Motor neuron (in vitro differentiated cells): ENCODE data around the gene NINL. TPM values are rescaled to one million over a fixed set of nuclear protein-coding genes. Genes with fewer than 3 reads are reported as not detected.
A peak's percentile ranks its signal among the peaks of the same experiment; 100 is the strongest.

Experiments
- ATAC-seq, 8 experiments: fragments of 200-7000 bp; cut with Tn5 transposase; replicated peaks in 6 of 8; 2 replicates each; pipeline ENCODE4 v1.8.0; 2021; ENCODE audit warnings: mild to moderate bottlenecking in 8 of 8, moderate library complexity in 8 of 8
- H3K27ac ChIP-seq, 2 donors: fragments of 250-450 bp; sonication (Bioruptor Pico); 2 replicates each; pipeline ENCODE4 v1.9.0; 2021; ENCODE audit warnings: antibody characterized with exemption in 2 of 2, mild to moderate bottlenecking in 2 of 2, moderate library complexity in 1 of 2
- H3K4me1 ChIP-seq, 2 donors: fragments of 250-450 bp; sonication (Bioruptor Pico); replicated peaks in 1 of 2; 2 replicates each; pipeline ENCODE4 v1.6.1; 2021; ENCODE audit warnings: antibody characterized with exemption in 2 of 2, mild to moderate bottlenecking in 2 of 2, moderate library complexity in 1 of 2
- H3K4me3 ChIP-seq, 5 donors: fragments of 250-450 bp; sonication (Bioruptor Pico); 2 replicates each; pipeline ENCODE4 v1.9.0; 2021; ENCODE audit warnings: antibody characterized with exemption in 5 of 5, mild to moderate bottlenecking in 5 of 5, moderate library complexity in 4 of 5
- WGBS, 10 experiments: fragments of 450-650 bp; shearing (Covaris generic); methylation state at CpG; one replicate each; pipeline ENCODE4 v1.0.0; 2022; 5-methylcytosine and 5-hydroxymethylcytosine counted together
- in situ Hi-C, 9 experiments: fragments of 400-800 bp; cut with MboI; loops; one replicate each; pipeline ENCODE4 v1.15.0; 2021; ENCODE audit warnings: low sequenced_read_pairs in 9 of 9, low pct_unique_long_range_greater_than_20kb in 2 of 9; ENCODE audit not compliant: unreplicated experiment in 9 of 9
- total RNA-seq, 8 experiments: library from RNA; unstranded; fragments of 300-600 nt; gene quantifications; 2 replicates each; pipeline versions ENCODE4 v1.2.3 to v1.2.4, GENCODE V29; 2022

The NINL gene
- total RNA-seq, 8 experiments from 2014 or later: 15.0 to 57.5 (median 18.9) TPM

DNA sequence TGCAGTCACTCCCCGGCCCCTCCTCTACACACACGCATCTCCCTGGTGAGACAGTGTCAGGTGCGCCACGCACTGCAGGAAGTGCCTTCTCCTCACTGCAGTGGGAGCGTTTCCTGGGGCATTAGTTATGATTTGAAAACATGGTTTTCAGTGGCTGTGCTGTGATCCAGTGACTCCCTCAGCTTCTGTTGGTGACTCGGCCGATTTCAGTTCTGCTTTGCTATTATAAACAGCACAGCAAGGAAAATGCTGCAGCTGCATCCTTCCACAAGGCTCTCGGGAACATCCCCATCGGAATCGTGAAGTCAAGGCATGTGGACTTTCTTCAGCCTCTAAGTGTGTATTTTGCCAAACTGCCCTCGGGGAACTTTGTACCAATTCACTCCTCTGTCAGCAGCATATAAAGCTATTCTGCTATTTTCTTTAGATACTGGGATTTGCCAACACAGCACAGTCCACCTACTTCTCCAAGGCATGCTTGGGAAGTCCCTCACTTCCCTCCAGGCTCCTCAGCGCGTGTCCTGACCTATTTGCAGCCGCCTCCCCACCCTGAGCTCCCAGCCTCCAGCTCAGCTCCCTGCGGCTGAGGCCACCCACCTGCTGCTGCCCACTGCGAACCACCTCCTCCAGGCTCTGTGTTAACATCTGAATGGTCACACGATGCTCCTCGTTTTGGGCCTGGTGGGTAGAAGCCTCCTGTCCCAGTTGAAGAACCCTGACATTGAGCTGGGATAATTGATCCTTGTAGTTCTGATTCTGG is 123.4 kb downstream of the NINL start:
- ATAC-seq: no peak
- WGBS, 10 experiments: 75 to 96% (median 85%) methylated on average over 4 to 15 of the region's 18 CpGs; no CpG with 5 or more reads in 2 of the 10 experiments

DNA sequence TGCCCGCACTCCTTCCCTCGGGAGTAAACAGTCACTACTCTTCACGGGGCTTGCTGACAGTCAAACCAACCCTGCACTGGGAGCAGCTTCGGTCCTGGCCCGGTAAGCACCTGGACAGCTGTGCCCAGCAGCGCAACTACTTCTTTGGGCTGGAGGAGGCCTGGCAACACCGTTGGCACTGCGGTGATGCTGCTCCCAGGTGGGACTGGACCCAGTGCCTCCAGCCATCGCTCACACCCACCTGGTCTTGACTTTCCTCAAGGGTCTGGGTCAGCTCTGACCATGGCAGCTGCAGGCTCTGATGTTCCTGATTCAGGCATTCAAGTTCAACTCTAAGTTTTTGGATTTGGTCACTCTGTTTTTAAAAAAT is 124.1 kb downstream of the NINL start:
- Histone ChIP-seq H3K27ac (no peak overlapping the region), H3K4me1 (no peaks in the 10 kb centered on the region), H3K4me3 (no peak overlapping the region)
- no peak for ATAC-seq
- in situ Hi-C loops: no loop called here
- WGBS, 10 experiments: 33 to 100% (median 86%) methylated on average over 1 to 4 of the region's 9 CpGs; no CpG with 5 or more reads in 4 of the 10 experiments

More for the DNA sequence above, 123.4 kb downstream of the NINL start:
- in situ Hi-C loops: no loop called here
- no peak overlapping the region for H3K4me3 ChIP-seq
- H3K27ac ChIP-seq: no peak overlapping the region
- no peaks in the 10 kb centered on the region for H3K4me1 ChIP-seq

DNA sequence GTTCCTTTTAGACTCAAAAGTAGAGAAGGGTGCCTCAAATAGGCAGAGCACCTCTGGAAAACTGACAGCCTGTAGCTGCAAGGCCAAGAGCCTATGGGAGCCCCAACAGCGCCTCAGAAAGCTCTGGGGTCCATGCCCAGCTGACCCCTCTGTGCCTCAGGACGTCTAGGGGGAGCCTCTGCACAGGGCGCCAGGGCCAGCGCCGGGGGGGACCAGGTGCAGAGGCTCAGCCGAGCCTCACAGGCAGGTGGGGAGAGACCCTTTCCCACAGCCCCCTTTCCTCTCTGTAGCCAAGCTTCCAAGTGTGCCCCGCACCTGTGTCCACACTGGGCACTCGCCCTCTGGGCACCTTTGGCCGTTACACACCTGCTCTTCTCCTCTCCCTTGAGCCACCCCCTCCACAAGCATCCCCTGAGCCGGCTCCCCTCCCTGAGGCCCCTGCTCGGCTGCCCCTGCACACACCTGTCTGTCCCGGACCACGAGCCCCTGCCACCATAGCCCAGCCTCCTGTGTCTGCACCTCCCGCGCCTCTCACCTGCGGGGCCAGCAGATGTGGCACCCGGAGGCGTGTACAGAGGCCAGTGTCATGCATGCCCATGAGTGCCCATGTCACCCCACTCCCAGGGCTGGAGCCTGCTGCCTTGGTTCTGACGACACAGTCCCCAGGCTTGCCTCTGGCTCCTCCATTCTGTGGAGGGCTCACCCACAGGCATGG is 124.6 kb downstream of the NINL start:
- Histone ChIP-seq H3K27ac (no peak overlapping the region), H3K4me3 (no peak overlapping the region), H3K4me1 (no peaks in the 10 kb centered on the region)
- in situ Hi-C loops: no loop called here
- no CpG with 5 or more reads among the region's 19 CpGs for WGBS, 10 experiments
- no peak for ATAC-seq

DNA sequence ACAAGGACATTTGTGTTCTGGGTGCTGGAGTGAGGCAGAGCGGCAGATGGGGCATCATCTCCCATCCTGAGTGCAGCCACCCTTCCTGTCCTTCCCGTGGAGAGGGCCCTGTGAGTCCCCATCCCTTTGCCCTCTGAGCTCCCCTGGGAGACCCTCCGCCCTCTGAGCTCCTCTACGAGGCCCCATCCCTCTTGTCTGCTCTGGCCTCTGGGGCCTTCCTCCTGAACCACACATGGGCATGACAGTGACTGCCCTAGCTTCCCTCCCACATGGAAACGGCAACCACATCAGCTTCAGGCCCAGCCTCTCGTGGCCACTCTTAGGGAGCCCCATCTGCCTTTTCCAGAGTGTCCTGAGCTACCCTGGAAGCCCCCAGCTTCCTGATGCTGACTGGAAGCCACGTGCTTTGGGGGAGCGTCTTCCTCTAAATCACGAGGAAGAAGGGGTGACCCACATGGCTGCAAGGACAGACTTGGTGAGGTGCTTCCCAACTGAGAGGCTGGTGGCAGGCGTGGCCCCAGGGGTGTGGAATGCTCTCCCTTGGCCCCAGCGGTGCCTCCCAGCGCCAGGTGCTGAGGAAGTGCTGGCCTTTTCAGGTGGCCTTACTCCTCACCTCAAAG is 125.3 kb downstream of the NINL start:
- Histone ChIP-seq H3K27ac (no peak overlapping the region), H3K4me1 (no peaks in the 10 kb centered on the region), H3K4me3 (no peak overlapping the region)
- WGBS, 10 experiments: 0 to 100% (median 66%) methylated on average over 1 to 9 of the region's 12 CpGs; no CpG with 5 or more reads in 5 of the 10 experiments
- ATAC-seq: no peak
- in situ Hi-C loops: no loop called here

DNA sequence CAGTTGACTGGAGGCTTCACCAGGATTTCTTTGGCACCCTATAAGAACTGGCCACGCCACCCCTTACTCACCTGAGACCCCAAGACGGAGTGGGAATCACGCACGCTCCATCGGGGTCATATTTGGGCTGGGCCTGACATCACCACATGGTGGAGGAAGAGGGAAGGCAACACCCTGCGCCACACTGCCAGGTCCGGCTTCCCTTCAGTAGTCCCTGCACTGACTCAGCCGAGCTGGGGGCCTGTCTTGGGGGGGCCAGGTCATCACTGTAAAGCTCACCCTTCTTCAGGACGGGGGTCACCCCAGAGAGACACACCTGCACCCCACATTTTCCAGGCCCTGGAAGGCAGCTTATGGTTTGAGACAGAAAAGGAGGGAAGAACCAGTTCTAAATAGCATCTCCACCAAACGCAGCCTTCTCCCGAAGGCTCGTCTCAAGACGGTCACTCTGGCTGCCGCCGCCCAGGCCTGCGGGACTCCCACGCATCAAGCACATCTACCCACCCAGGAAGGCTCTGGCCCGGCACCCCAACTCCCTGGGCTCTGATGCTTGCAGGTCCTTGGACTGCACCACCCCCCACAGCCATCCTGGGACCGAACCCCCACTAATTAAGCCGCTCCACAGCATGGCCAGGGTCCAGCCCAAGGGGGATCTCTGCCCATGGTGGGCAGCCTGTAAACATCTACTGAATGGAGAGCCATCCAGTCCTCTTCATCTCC is 126.1 kb downstream of the NINL start:
- in situ Hi-C loops: no loop called here
- no peak for ATAC-seq
- no peak overlapping the region for H3K4me3 ChIP-seq
- WGBS, 10 experiments: 74 to 100% (median 96%) methylated on average over 1 to 6 of the region's 20 CpGs; no CpG with 5 or more reads in 4 of the 10 experiments
- no peaks in the 10 kb centered on the region for H3K4me1 ChIP-seq
- H3K27ac ChIP-seq: no peak overlapping the region

DNA sequence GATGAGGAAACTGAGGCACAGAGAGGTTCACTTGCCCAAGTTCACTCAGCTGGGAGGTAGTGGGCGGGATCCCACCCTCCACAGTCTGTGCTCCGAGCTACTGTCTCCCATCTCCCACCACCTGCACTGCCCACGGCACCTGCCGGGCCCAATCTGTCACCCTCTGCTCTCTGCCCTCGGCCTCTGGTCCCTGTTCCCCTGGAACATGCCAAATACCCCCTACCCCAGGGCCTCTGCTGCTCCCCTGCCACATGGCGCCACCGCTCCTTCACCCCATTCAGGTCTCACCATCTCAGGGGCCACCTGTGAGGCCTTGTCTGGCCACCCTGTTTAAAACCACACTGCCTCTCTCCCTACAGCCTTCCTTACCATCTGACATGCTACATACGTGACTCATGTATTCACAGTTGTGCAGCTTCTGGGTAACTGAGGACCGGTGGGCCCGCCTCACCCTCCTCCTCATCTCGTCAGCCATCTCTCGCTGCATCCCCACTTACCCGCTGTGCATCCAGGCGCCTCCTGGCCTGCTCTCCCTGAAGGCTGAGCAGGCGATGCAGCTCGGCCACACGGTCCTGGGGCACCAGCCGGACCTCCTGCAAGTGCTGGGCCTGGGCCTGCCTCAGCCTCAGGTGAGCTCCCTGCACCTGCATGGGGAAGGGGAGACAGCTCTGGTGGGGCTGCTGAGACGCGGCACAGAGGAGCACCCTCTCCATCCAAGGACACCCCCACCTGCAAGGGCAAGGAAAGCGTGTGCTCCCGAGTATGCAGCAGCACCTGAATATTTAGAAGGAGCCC is 127.2 kb downstream of the NINL start:
- ATAC-seq: no peak
- Histone ChIP-seq H3K27ac (no peak overlapping the region), H3K4me3 (no peak overlapping the region), H3K4me1 (no peaks in the 10 kb centered on the region)
- WGBS, 10 experiments: 85 to 100% (median 94%) methylated on average over 1 to 7 of the region's 22 CpGs; no CpG with 5 or more reads in 4 of the 10 experiments
- in situ Hi-C loops: no loop called here

DNA sequence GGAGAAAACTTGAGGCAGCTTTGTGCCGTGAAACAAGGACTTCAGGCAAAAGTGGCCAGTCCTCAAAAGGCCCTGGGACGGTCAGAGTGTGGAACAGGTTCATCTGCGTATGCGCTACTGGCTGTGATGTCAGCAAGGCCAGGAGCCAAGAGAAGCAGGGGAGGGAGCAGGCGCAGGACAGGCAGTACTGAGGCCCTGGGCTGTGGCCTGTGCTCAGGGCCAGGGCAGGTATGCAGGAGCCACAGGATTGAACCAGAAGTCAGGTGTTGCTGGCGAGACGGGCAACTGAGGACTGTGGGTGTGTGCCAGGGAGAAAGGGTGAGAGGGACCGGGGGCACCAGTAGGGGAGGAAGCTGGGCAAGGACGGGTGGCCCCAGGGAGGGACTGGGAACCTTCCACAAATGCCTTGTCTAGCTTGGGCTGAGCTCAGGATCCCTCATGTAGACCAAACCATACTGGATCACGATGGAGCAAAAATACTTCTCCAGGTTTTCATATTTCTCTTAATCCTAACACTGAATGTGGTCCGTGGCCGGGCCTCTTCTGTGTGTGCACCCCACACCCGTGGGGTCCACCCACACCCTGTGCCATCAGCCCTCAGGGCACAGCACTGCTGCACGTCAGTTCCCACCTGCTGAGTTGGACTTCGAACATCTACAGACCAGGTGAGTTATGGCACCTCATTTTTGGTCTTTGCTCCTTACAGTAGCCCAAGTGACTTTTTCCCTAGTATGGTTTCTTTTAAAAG is 131.0 kb downstream of the NINL start:
- WGBS, 10 experiments: 84 to 100% (median 96%) methylated on average over 1 to 7 of the region's 15 CpGs; no CpG with 5 or more reads in 3 of the 10 experiments

DNA sequence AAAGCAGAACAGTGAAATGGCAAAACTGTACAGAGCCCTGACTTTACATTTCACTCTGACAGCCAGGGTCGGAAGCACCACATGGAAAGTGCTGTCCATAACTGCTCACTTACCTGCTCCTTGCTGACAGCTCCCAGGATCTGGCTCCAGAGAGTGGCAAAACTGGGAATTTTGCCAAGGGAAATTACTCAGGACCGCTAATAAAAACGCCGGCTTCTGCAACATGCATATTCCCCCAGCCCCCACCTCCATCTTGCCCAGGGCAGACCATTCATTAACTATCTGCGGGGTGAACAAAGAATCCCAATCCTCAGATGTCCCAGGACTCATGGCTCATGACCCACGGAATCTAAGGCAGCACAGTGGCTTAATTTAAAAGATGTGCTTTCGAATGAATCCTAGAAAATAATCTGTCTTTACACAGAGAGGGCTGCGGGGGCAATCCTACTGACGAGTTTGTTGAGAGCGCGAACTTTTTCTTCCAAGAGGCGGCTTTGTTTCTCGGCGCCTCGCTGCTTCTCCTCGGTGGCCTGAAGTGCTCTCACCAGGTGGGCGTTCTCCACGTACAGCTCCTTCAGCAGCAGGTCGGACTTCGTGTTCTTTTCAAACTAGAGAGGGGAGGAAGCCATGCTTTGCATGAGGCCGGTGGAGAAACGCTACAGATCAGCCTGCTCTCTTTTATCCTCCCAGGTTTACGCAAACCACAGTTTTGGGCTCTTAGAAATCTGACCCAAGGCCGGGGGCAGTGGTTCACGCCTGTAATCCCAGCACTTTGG is 132.1 kb downstream of the NINL start:
- WGBS, 10 experiments: 73 to 97% (median 90%) methylated on average over 2 to 21 of the region's 25 CpGs; no CpG with 5 or more reads in 1 of the 10 experiments
- ATAC-seq: peak in 4 of 8 experiments; percentile 30 to 59 (median 39)
- in situ Hi-C loops: no loop called here

More for the DNA sequence above, 131.0 kb downstream of the NINL start:
- Histone ChIP-seq H3K4me1 (no peaks in the 10 kb centered on the region), H3K27ac (no peak overlapping the region), H3K4me3 (no peak overlapping the region)
- in situ Hi-C loops: no loop called here
- no peak for ATAC-seq

DNA sequence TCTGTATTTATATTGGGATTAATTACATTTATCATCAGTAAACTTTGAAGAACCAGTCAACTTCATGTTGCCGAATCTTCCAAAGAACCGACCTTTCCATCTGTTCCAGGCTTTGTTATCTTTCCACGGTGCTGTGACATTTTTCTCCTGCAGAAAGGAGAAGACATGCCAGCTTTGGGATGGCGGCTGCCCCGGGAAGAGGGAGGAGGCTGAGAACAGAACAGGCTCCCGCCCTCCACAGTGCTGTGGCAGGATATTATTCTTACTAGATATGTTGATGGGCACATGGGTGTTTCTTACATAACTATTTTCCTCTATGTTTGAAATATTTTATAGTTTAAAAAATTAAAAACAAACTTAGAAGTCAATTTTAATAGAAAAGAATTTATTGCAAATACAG is 133.0 kb downstream of the NINL start:
- Histone ChIP-seq H3K27ac (no peak overlapping the region), H3K4me1 (no peaks in the 10 kb centered on the region), H3K4me3 (no peak overlapping the region)
- 68 to 100% (median 93%) methylated on average over 1 to 6 of the region's 6 CpGs; no CpG with 5 or more reads in 3 of the 10 experiments for WGBS, 10 experiments
- in situ Hi-C loops: no loop called here
- no peak for ATAC-seq

More for the DNA sequence above, 132.1 kb downstream of the NINL start:
- Histone ChIP-seq H3K27ac (no peak overlapping the region), H3K4me3 (no peak overlapping the region), H3K4me1 (no peaks in the 10 kb centered on the region)

DNA sequence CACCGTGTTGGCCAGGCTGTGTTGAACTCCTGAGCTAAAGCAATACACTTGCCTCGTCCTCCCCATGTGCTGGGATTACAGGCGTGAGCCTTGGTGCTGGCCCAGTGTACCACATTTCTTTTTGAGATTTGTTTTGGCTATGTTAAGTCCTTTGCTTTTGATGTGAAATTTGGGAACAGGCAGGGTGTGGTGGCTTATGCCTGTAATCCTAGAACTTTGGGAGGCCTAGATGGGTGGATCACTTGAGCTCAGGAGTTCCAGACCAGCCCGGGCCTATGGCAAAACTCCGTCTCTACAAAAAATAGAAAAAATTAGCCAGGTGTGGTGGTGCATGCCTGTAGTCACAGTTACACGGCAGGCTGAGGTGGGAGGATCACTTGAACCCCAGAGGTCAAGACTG is 137.7 kb downstream of the NINL start:
- ATAC-seq: peak in 2 of 8 experiments; percentile 25 to 40
- 29 to 95% (median 87%) methylated on average over 1 to 4 of the region's 6 CpGs; no CpG with 5 or more reads in 3 of the 10 experiments for WGBS, 10 experiments
- Histone ChIP-seq H3K27ac (no peak overlapping the region), H3K4me3 (no peak overlapping the region), H3K4me1 (no peaks in the 10 kb centered on the region)
- in situ Hi-C loops: loop anchor here in 1 of 9 experiments (25.0 kb wide), 1 partner anchor 185 kb away; no protein-coding TSS in a partner anchor

DNA sequence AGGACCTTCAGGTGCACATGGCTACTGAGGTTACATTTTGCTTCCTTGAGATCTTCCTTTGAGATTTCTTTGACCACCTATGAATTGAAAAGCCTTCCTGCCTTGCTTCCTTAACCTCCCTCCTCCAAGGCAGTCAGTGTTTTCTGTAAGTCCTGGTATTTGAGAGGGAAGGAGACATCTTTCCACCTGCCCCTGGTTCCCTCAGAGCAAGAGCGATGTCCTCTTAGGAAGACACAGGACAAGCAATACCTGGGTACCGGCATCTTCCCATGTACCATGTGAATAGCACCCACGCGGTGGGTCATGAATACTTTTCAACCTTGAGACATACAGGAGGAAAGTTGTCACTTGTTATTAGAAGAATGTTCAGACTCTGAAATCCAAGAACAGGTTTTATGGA is 140.8 kb downstream of the NINL start:
- Histone ChIP-seq H3K4me3 (no peak overlapping the region), H3K4me1 (no peaks in the 10 kb centered on the region)

More for the DNA sequence above, 140.8 kb downstream of the NINL start:
- 67 to 100% (median 100%) methylated on average over 1 to 4 of the region's 4 CpGs; no CpG with 5 or more reads in 2 of the 10 experiments for WGBS, 10 experiments
- no peak for ATAC-seq
- H3K27ac ChIP-seq: no peak overlapping the region
- in situ Hi-C loops: loop anchor here in 1 of 9 experiments (25.0 kb wide), 1 partner anchor 182 kb away; no protein-coding TSS in a partner anchor
